ENCODE measurements around the gene ARHGAP24.

The ARHGAP24 gene

DNA sequence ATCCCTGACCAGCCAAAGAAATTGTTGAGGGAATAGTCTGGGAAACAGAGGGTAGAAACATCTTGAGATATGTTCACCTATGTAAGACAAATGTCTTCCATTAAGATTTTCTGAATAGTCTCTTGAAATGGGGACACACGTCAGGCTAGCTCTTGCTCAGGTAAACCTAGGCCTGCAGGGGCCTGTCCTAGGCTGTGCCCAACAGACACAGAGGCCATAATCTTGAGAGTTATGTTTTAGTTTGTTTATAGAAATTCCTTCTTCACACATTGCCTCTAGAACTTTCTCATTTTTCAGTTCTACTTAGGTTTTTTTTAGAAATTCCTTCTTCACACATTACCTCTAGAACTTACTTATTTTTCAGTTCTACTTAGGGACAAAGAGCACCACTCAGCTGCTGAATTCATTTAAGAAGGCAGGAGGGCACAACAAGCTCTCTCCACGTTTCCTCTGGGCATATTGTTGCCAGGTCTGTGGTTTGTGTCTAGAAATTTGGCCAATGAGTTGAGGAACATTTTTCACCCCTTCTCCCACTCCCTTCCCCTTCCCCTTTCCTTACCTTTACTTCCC lies 94.9 kb downstream of the ARHGAP24 start:
- Histone ChIP-seq H3K36me3 (ENCODE audit: control insufficient read depth in 4 of 4, insufficient read depth in 4 of 4, low read length in 3 of 4) (no peaks in the 10 kb centered on the region), H3K4me1 (ENCODE audit: control extremely low read depth in 1 of 4, control insufficient read depth in 4 of 4, insufficient read depth in 4 of 4, low read length in 3 of 4) (peaks cover 0 to 5% (median 0%) of the 10 kb centered on the region in 4 experiments), H3K27ac (ENCODE audit: insufficient read depth in 1 of 2, low read depth in 1 of 2, low read length in 2 of 2, poor library complexity in 1 of 2, severe bottlenecking in 2 of 2) (no peak overlapping the region), H3K27me3 (replicated peaks in 2 of 5; ENCODE audit: control insufficient read depth in 4 of 5, insufficient read depth in 5 of 5, low read length in 4 of 5) (no peaks in the 10 kb centered on the region), H3K4me3 (ENCODE audit: control insufficient read depth in 1 of 7, extremely low read depth in 1 of 7, insufficient read depth in 4 of 7, low read depth in 2 of 7, low read length in 6 of 7) (no peak overlapping the region), H3K9me3 (ENCODE audit: control extremely low read depth in 1 of 5, control insufficient read depth in 4 of 5, insufficient read depth in 2 of 5, low read depth in 1 of 5, low read length in 4 of 5) (no peaks in the 10 kb centered on the region)
- ChIA-PET POLR2A (no interaction called here), CTCF (no interaction called here)
- WGBS (ENCODE audit: insufficient coverage) = 90% methylated on average over 2 of the region's 2 CpGs
- no peak for DNase-seq

- no peak for DNase-seq
- Histone ChIP-seq H3K36me3 (ENCODE audit: control insufficient read depth in 4 of 4, insufficient read depth in 4 of 4, low read length in 3 of 4) (no peaks in the 10 kb centered on the region), H3K4me3 (ENCODE audit: control insufficient read depth in 1 of 7, extremely low read depth in 1 of 7, insufficient read depth in 4 of 7, low read depth in 2 of 7, low read length in 6 of 7) (no peak overlapping the region), H3K27me3 (replicated peaks in 2 of 5; ENCODE audit: control insufficient read depth in 4 of 5, insufficient read depth in 5 of 5, low read length in 4 of 5) (no peaks in the 10 kb centered on the region), H3K9me3 (ENCODE audit: control extremely low read depth in 1 of 5, control insufficient read depth in 4 of 5, insufficient read depth in 2 of 5, low read depth in 1 of 5, low read length in 4 of 5) (no peaks in the 10 kb centered on the region), H3K4me1 (ENCODE audit: control extremely low read depth in 1 of 4, control insufficient read depth in 4 of 4, insufficient read depth in 4 of 4, low read length in 3 of 4) (peaks cover 0 to 5% (median 0%) of the 10 kb centered on the region in 4 experiments), H3K27ac (ENCODE audit: insufficient read depth in 1 of 2, low read depth in 1 of 2, low read length in 2 of 2, poor library complexity in 1 of 2, severe bottlenecking in 2 of 2) (no peak overlapping the region)
- POLR2A ChIA-PET = no interaction called here
- no CpG with 5 or more reads among the region's 3 CpGs for WGBS (ENCODE audit: insufficient coverage)
- CTCF ChIA-PET = no interaction called here
Measured at GRCh38 chr4:85570388-85570787, 95.4 kb downstream of the ARHGAP24 start.

DNA sequence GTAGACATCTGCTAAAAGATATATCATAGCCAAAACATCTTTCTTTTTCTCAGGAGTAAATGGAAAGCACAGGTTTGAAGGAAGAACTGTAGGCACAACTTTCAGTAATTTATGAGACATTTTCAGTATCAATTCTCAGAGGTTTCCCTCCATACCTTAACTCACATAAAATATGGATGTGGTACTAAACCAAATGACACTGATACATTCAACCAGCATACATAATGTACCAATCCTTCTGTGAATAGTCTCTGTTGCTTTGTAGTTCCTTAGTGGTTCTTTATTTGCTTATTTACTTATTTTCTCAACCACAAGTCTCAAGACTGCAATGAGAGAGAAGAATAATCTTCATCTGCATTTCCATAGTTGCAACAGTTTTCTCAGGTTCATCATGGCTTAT lies 96.1 kb downstream of the ARHGAP24 start:
- Histone ChIP-seq H3K9me3 (ENCODE audit: control extremely low read depth in 1 of 5, control insufficient read depth in 4 of 5, insufficient read depth in 2 of 5, low read depth in 1 of 5, low read length in 4 of 5) (no peaks in the 10 kb centered on the region), H3K4me1 (ENCODE audit: control extremely low read depth in 1 of 4, control insufficient read depth in 4 of 4, insufficient read depth in 4 of 4, low read length in 3 of 4) (peaks cover 0 to 2% (median 0%) of the 10 kb centered on the region in 4 experiments), H3K36me3 (ENCODE audit: control insufficient read depth in 4 of 4, insufficient read depth in 4 of 4, low read length in 3 of 4) (no peaks in the 10 kb centered on the region), H3K27me3 (replicated peaks in 2 of 5; ENCODE audit: control insufficient read depth in 4 of 5, insufficient read depth in 5 of 5, low read length in 4 of 5) (no peaks in the 10 kb centered on the region), H3K4me3 (ENCODE audit: control insufficient read depth in 1 of 7, extremely low read depth in 1 of 7, insufficient read depth in 4 of 7, low read depth in 2 of 7, low read length in 6 of 7) (no peak overlapping the region), H3K27ac (ENCODE audit: insufficient read depth in 1 of 2, low read depth in 1 of 2, low read length in 2 of 2, poor library complexity in 1 of 2, severe bottlenecking in 2 of 2) (no peak overlapping the region)
- ChIA-PET CTCF (no interaction called here), POLR2A (no interaction called here)
- no peak for DNase-seq

GRCh38 chr4:85573270-85573669 lies 98.3 kb downstream of the ARHGAP24 start:
- H3K36me3 ChIP-seq (ENCODE audit: control insufficient read depth in 4 of 4, insufficient read depth in 4 of 4, low read length in 3 of 4) = no peaks in the 10 kb centered on the region
- DNase-seq = no peak
- H3K4me1 ChIP-seq (ENCODE audit: control extremely low read depth in 1 of 4, control insufficient read depth in 4 of 4, insufficient read depth in 4 of 4, low read length in 3 of 4) = no peaks in the 10 kb centered on the region
- H3K27ac ChIP-seq (ENCODE audit: insufficient read depth in 1 of 2, low read depth in 1 of 2, low read length in 2 of 2, poor library complexity in 1 of 2, severe bottlenecking in 2 of 2) = no peak overlapping the region
- WGBS (ENCODE audit: insufficient coverage) = no CpG with 5 or more reads among the region's 1 CpG
- H3K9me3 ChIP-seq (ENCODE audit: control extremely low read depth in 1 of 5, control insufficient read depth in 4 of 5, insufficient read depth in 2 of 5, low read depth in 1 of 5, low read length in 4 of 5) = no peaks in the 10 kb centered on the region
- no peak overlapping the region for H3K4me3 ChIP-seq (ENCODE audit: control insufficient read depth in 1 of 7, extremely low read depth in 1 of 7, insufficient read depth in 4 of 7, low read depth in 2 of 7, low read length in 6 of 7)
- H3K27me3 ChIP-seq (replicated peaks in 2 of 5; ENCODE audit: control insufficient read depth in 4 of 5, insufficient read depth in 5 of 5, low read length in 4 of 5) = no peaks in the 10 kb centered on the region
- ChIA-PET CTCF (no interaction called here), POLR2A (no interaction called here)

GRCh38 chr4:85577307-85577706 lies 102.4 kb downstream of the ARHGAP24 start:
- no peak for DNase-seq
- Histone ChIP-seq H3K4me1 (ENCODE audit: control extremely low read depth in 1 of 4, control insufficient read depth in 4 of 4, insufficient read depth in 4 of 4, low read length in 3 of 4) (no peaks in the 10 kb centered on the region), H3K27ac (ENCODE audit: insufficient read depth in 1 of 2, low read depth in 1 of 2, low read length in 2 of 2, poor library complexity in 1 of 2, severe bottlenecking in 2 of 2) (no peak overlapping the region), H3K36me3 (ENCODE audit: control insufficient read depth in 4 of 4, insufficient read depth in 4 of 4, low read length in 3 of 4) (no peaks in the 10 kb centered on the region), H3K4me3 (ENCODE audit: control insufficient read depth in 1 of 7, extremely low read depth in 1 of 7, insufficient read depth in 4 of 7, low read depth in 2 of 7, low read length in 6 of 7) (no peak overlapping the region), H3K9me3 (ENCODE audit: control extremely low read depth in 1 of 5, control insufficient read depth in 4 of 5, insufficient read depth in 2 of 5, low read depth in 1 of 5, low read length in 4 of 5) (no peaks in the 10 kb centered on the region), H3K27me3 (replicated peaks in 2 of 5; ENCODE audit: control insufficient read depth in 4 of 5, insufficient read depth in 5 of 5, low read length in 4 of 5) (no peaks in the 10 kb centered on the region)
- ChIA-PET CTCF (no interaction called here), POLR2A (no interaction called here)
- 89% methylated on average over 1 of the region's 4 CpGs for WGBS (ENCODE audit: insufficient coverage)

- Histone ChIP-seq H3K36me3 (ENCODE audit: control insufficient read depth in 4 of 4, insufficient read depth in 4 of 4, low read length in 3 of 4) (no peaks in the 10 kb centered on the region), H3K27ac (ENCODE audit: insufficient read depth in 1 of 2, low read depth in 1 of 2, low read length in 2 of 2, poor library complexity in 1 of 2, severe bottlenecking in 2 of 2) (no peak overlapping the region), H3K27me3 (replicated peaks in 2 of 5; ENCODE audit: control insufficient read depth in 4 of 5, insufficient read depth in 5 of 5, low read length in 4 of 5) (no peaks in the 10 kb centered on the region), H3K4me3 (ENCODE audit: control insufficient read depth in 1 of 7, extremely low read depth in 1 of 7, insufficient read depth in 4 of 7, low read depth in 2 of 7, low read length in 6 of 7) (no peak overlapping the region), H3K9me3 (ENCODE audit: control extremely low read depth in 1 of 5, control insufficient read depth in 4 of 5, insufficient read depth in 2 of 5, low read depth in 1 of 5, low read length in 4 of 5) (no peaks in the 10 kb centered on the region), H3K4me1 (ENCODE audit: control extremely low read depth in 1 of 4, control insufficient read depth in 4 of 4, insufficient read depth in 4 of 4, low read length in 3 of 4) (no peaks in the 10 kb centered on the region)
- no CpG with 5 or more reads among the region's 2 CpGs for WGBS (ENCODE audit: insufficient coverage)
- POLR2A ChIA-PET = no interaction called here
- CTCF ChIA-PET = no interaction called here
- DNase-seq = no peak
Measured at GRCh38 chr4:85579942-85580341, 105.0 kb downstream of the ARHGAP24 start.

- ChIA-PET CTCF (no interaction called here), POLR2A (no interaction called here)
- H3K36me3 ChIP-seq (ENCODE audit: control insufficient read depth in 4 of 4, insufficient read depth in 4 of 4, low read length in 3 of 4) = no peaks in the 10 kb centered on the region
- no peak for DNase-seq
- no peaks in the 10 kb centered on the region for H3K27me3 ChIP-seq (replicated peaks in 2 of 5; ENCODE audit: control insufficient read depth in 4 of 5, insufficient read depth in 5 of 5, low read length in 4 of 5)
- WGBS (ENCODE audit: insufficient coverage) = 100% methylated on average over 3 of the region's 5 CpGs
- no peaks in the 10 kb centered on the region for H3K4me1 ChIP-seq (ENCODE audit: control extremely low read depth in 1 of 4, control insufficient read depth in 4 of 4, insufficient read depth in 4 of 4, low read length in 3 of 4)
- no peak overlapping the region for H3K4me3 ChIP-seq (ENCODE audit: control insufficient read depth in 1 of 7, extremely low read depth in 1 of 7, insufficient read depth in 4 of 7, low read depth in 2 of 7, low read length in 6 of 7)
- H3K27ac ChIP-seq (ENCODE audit: insufficient read depth in 1 of 2, low read depth in 1 of 2, low read length in 2 of 2, poor library complexity in 1 of 2, severe bottlenecking in 2 of 2) = no peak overlapping the region
- H3K9me3 ChIP-seq (ENCODE audit: control extremely low read depth in 1 of 5, control insufficient read depth in 4 of 5, insufficient read depth in 2 of 5, low read depth in 1 of 5, low read length in 4 of 5) = no peaks in the 10 kb centered on the region
Measured at GRCh38 chr4:85580489-85580888, 105.5 kb downstream of the ARHGAP24 start.

Measured in common myeloid progenitor, CD34-positive (primary cell).